ENCODE measurements around the gene MMADHC. TPM values are rescaled to one million over a fixed set of nuclear protein-coding genes. Genes with fewer than 3 reads are reported as not detected.
"Not testable (repeated sequence)": the region's sequence is repeated elsewhere in the genome, so short reads cannot be mapped to it uniquely, and the experiment has no call there.

MMADHC gene
- total RNA-seq, 1 donor from 2014 or later, result 139 TPM

- no peaks in the 10 kb centered on the region for H3K36me3 ChIP-seq (ENCODE audit: control insufficient read depth, insufficient read depth, low read length)
- H3K4me3 ChIP-seq (ENCODE audit: low read depth, low read length), result no peak overlapping the region
- no peak for TF ChIP-seq CTCF (IDR thresholded peaks at IDR 0.05; ENCODE audit: insufficient read depth, low read length, poor library complexity, severe bottlenecking)
- DNase-seq (ENCODE audit: low read depth), result no peak
- no peaks in the 10 kb centered on the region for H3K27me3 ChIP-seq (ENCODE audit: control insufficient read depth, insufficient read depth, low read length)
Measured at GRCh38 chr2:149566652-149567051, 20.9 kb downstream of the MMADHC start.

- DNase-seq (ENCODE audit: low read depth); H3K36me3 ChIP-seq (ENCODE audit: control insufficient read depth, insufficient read depth, low read length); H3K4me3 ChIP-seq (ENCODE audit: low read depth, low read length); H3K27me3 ChIP-seq (ENCODE audit: control insufficient read depth, insufficient read depth, low read length): not testable (repeated sequence)
Measured at GRCh38 chr2:149565625-149566024, 21.9 kb downstream of the MMADHC start.

- no peaks in the 10 kb centered on the region for H3K27me3 ChIP-seq (ENCODE audit: control insufficient read depth, insufficient read depth, low read length)
- no peak overlapping the region for H3K4me3 ChIP-seq (ENCODE audit: low read depth, low read length)
- DNase-seq (ENCODE audit: low read depth), result no peak
- TF ChIP-seq CTCF (IDR thresholded peaks at IDR 0.05; ENCODE audit: insufficient read depth, low read length, poor library complexity, severe bottlenecking), result no peak
- no peaks in the 10 kb centered on the region for H3K36me3 ChIP-seq (ENCODE audit: control insufficient read depth, insufficient read depth, low read length)
Measured at GRCh38 chr2:149564983-149565382, 22.6 kb downstream of the MMADHC start.

GRCh38 chr2:149564097-149564496 is 23.5 kb downstream of the MMADHC start:
- no peak for DNase-seq (ENCODE audit: low read depth)
- Histone ChIP-seq H3K27me3 (ENCODE audit: control insufficient read depth, insufficient read depth, low read length) (no peaks in the 10 kb centered on the region), H3K4me3 (ENCODE audit: low read depth, low read length) (no peak overlapping the region), H3K36me3 (ENCODE audit: control insufficient read depth, insufficient read depth, low read length) (no peaks in the 10 kb centered on the region)
- no peak for TF ChIP-seq CTCF (IDR thresholded peaks at IDR 0.05; ENCODE audit: insufficient read depth, low read length, poor library complexity, severe bottlenecking)

GRCh38 chr2:149562324-149562723 is 25.3 kb downstream of the MMADHC start:
- Histone ChIP-seq H3K4me3 (ENCODE audit: low read depth, low read length) (no peak overlapping the region), H3K27me3 (ENCODE audit: control insufficient read depth, insufficient read depth, low read length) (no peaks in the 10 kb centered on the region), H3K36me3 (ENCODE audit: control insufficient read depth, insufficient read depth, low read length) (no peaks in the 10 kb centered on the region)
- no peak for TF ChIP-seq CTCF (IDR thresholded peaks at IDR 0.05; ENCODE audit: insufficient read depth, low read length, poor library complexity, severe bottlenecking)
- peak; percentile 67 for DNase-seq (ENCODE audit: low read depth)

- no peak for DNase-seq (ENCODE audit: low read depth)
- peak; percentile 61 for TF ChIP-seq CTCF (IDR thresholded peaks at IDR 0.05; ENCODE audit: insufficient read depth, low read length, poor library complexity, severe bottlenecking)
- H3K4me3 ChIP-seq (ENCODE audit: low read depth, low read length), result no peak overlapping the region
- no peaks in the 10 kb centered on the region for H3K27me3 ChIP-seq (ENCODE audit: control insufficient read depth, insufficient read depth, low read length)
- H3K36me3 ChIP-seq (ENCODE audit: control insufficient read depth, insufficient read depth, low read length), result no peaks in the 10 kb centered on the region
Measured at GRCh38 chr2:149561309-149561926, 26.2 kb downstream of the MMADHC start.

Data from kidney epithelial cell (primary cell).